Activated CD4-positive, CD25-positive, alpha-beta regulatory T cell (primary cell): ENCODE measurements around the gene GALNT2.

Source experiments
- DNase-seq, 4 experiments: peaks; one replicate each; lab custom pipeline; 2025; lab: John Stamatoyannopoulos, UW

Gene GALNT2

GRCh38 chr1:230130172-230130944, 63.3 kb downstream of the GALNT2 start:
- no peak for DNase-seq

- no peak for DNase-seq
Observed at GRCh38 chr1:230131457-230131856, 64.4 kb downstream of the GALNT2 start.

DNA sequence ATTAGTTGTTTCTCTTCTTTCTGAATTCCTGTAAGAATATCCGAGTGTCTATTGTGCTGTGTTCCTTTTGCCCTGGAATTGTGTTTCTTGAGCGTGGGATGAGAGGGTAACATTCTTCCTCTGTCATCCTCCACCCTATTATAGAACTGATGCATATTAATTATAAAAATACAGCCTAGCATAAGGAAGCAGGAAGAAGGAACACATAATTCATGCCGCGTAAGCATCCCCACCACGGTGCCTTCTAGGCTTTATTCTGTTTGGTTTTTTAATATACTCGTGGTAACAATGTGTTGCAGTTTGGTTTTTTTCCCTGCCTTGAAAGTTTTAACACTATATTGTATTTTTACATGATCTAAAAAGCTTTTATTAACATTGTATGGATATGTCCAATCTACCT, 65.7 kb downstream of the GALNT2 start:
- no peak for DNase-seq

DNA sequence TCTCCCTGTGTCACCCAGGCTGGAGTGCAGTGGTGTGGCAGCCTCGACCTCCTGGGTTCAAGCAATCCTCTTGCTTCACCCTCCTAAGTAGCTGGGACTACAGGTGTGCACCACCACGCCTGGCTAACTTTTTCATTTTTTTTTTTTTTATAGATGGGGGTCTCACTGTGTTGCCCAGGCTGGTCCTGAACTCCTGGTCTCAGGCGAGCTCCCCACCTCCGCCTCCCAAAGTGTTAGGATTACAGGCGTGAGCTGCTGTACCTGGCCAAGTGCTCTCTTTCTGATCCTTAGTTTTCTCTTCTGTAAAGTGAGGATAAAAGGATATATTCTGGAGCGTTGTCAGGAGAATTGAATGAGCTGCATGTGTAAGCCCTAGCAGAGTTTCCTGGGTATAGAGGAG, 68.7 kb downstream of the GALNT2 start:
- no peak for DNase-seq

- DNase-seq, result no peak
Observed at GRCh38 chr1:230136453-230137336, 69.7 kb downstream of the GALNT2 start.

- DNase-seq, result no peak
Observed at GRCh38 chr1:230137337-230137815, 70.3 kb downstream of the GALNT2 start.

DNA sequence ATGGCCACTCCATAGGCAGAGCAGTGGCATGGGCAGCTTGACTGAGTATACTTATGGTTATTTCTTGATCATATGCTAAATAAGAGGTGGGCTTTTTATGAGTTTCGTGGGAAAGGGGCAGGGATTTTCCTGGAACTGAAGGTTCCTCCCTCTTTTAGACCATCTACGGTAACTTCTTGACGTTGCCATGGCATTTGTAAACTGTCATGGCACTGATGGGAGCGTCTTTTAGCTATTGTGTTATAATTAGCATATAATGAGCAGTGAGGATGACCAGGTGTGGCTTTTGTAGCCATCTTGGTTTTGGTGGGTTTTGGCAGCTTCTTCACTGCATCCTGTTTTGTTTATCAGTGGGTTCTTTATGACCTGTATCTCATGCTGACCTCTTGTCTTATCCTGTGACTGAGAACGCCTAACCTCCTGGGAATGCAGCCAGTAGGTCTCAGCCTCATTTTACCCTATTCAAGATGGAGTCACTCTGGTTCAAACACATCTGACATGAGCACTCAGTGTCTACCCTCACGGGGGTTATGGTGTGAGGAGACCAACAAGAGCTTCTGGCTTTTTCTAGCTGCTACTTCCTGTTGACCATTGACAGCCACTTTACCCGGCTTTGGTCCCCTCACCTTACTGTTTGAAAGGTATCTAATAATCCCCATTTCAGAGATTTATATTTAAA, 71.7 kb downstream of the GALNT2 start:
- DNase-seq, result no peak

DNA sequence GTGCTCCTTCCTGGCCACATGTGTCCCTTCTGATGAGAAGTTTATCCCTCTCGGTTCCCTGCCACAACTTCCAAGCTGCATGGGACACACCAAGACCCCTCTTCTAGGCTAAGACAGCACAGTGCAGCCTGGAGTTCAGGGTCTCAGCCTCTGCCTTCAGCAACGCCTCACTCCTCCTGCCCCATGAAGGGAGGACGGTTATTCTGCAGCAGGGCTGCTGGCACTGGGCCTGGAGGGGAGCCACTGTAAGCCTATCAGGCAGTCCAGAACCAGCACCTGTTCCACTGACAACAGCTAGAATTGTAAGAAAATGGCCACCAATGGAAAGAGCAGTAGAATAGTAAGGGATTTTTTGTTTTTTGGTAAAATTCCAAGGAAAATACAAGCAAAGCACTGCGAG, 72.3 kb downstream of the GALNT2 start:
- DNase-seq, result no peak

DNA sequence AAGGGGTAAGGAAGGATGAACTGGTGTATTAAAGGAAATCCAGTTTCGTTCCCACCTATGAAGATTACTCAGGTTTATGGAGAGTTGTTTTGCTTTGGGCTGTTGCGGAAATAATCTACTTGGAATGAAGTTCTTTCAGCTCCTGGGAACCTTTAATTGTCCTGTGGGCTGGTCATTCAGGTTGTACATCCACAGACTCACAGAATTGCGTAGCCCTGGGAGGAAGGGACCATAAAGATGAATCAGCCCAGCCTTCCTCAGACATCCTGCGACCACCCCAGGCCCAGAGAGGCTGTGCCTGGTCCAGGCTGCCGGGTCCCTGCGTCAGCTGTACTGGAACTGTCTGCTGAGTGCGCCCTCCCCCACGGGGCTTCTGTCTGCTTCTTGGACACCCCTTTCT, 72.7 kb downstream of the GALNT2 start:
- no peak for DNase-seq

- no peak for DNase-seq
Observed at GRCh38 chr1:230140221-230141020, 73.4 kb downstream of the GALNT2 start.

GRCh38 chr1:230141021-230141648, 74.1 kb downstream of the GALNT2 start:
- DNase-seq, result no peak

- DNase-seq, result no peak
Observed at GRCh38 chr1:230141797-230142607, 75.0 kb downstream of the GALNT2 start.

DNA sequence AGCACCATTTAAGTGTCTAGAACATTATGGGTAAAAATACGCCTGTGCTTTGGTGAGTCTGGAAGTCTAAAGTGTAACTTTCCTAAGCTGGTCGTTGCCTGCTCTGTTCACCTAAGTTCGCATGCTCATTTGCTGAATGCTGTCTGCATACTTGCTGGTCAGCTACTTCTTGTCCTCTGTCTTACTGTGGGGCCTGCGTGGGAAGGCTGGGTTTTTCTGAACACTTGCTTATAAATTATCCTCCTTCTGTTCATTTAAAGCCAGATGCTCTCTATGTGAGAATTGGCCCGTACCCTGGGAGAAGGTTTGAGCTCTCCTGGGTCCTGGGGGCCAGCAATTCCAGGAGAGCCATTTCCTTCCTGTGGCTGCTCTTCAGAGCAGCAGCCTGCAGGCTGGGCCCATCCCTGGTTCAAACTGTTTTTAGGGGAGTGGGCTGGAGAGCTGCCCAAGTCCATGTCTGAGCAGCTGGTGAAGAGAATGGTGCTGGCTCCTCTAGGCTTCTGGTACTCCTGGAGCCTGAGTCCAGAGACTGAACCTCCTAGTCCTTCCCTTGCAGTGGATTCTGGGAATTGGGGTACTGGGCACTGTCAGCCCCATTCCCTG, 75.7 kb downstream of the GALNT2 start:
- DNase-seq, result no peak

DNA sequence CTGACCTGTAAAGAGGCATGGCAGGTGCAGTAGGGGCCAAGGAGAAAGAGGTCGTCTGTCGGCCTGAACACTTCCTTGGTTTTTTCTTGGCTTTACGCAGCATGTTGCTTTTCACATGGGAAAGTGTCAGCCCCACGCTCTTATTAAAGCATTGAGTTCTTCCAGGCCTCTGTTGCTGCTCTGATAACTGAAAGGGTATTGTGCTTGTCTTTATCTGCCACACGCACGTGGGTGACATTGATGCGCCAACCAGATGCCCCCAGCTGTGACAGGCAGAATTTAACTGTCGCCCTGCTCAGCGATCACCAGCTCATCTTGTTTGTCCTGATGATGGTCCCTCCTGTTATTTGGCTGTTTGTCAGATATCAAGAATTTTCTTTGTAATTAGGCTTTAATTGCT, 76.5 kb downstream of the GALNT2 start:
- no peak for DNase-seq

DNA sequence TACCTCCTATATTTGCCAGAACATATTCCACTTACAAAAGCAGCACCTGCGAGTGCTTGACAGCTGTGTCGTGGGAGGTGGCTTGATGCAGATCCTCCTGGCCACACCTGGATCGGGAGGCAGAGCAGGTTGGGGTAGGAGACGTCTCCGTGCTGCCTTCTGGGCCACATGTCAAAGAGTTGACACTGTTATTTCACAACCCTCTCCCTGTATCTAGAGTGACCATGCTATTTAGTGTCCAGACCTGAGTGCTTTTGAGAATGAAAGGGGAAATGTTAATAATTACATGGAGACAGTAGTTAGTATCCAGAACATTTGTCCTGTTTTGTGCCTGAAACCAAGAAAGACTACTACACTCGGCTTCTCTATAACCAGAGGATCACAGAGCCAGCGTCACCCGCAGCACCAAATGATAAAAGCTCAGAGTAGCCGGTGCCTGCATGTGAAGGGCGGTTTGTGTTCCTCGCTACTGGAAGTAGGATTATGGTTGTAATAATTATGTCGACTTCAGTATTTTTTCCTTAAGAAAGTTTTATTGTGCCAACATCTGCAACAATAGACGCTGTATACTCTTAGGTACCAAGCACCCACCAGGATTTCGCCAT, 77.1 kb downstream of the GALNT2 start:
- DNase-seq, result no peak

DNA sequence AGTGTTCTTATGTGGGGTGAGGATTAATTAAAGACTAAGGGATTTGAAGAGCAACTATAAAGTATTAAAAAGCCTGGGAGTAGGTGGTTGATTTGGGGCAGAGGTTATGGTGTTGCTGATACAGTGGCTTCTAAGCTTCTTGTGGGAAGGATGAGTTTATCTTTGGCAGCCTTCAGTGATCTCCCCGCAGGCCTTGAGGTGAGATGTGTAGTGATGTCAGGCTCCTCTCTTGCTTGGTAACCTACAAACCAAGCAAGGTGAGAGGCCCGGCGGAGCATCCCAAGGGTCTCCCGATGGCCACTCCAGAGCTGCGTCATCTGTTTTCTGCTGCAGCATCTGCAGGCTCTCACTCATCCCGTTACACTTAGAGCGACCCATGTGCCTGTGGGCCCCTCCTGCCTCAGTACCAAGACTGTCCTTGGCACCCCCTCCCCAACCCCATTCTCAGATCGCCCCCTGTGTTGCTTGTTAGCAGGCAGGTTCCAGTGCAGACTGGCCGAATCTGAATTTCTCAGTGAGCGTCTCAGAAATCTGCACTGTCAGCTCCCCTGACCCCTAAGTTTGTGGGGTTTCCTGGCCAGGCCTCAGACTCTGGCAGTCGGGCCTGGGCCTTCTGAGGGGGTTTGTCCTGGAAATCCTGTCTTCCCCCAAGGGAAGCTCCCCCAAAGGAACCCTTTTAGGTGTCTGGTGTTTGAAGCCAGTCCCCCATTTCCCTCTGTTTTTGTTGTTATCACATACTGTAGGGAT, 77.9 kb downstream of the GALNT2 start:
- no peak for DNase-seq

DNA sequence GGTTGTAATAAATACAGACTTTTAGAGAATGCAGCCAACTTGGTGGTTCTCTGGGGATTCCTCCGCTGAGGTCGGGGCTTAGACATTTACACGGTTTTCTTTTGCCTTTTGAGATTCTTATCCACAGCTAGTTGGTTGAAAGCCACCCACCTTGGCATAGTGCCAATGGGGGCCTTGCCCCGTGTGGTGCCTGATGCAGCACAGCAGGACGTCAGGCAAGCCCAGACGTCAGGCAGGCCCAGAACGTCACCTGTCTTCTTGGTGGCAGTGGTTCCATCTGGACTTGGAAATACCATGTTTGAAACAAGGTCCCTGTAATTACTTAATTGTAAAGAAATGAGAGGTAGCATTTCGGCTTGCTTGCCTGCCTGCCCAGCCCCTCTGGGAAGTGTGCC, 78.5 kb downstream of the GALNT2 start:
- no peak for DNase-seq

DNA sequence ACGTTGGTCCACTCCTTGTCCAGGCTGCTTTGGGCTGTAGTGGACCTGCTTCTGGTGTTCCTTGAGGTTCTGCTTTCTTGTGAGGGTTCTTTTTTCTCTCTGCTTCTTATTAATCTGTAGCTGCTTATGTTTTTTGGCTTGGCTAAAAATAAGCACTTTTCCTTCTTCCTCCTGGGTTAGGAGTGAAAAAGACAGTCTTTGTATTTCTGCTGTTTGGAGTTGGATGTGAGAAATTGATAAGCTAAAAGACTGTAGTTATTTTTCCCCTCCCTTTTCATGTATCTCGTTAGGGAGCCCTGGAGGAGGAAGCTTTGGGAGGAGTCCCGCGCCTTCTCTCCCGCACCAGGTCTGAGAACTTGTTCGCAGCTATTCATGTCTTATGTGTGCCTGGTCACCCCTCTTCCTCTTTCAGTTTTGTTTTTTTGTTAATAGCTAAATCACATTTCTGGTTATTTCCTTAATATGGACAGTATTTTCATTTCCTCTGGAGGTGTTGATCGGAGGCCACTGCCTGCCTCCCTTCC, 79.0 kb downstream of the GALNT2 start:
- no peak for DNase-seq

DNA sequence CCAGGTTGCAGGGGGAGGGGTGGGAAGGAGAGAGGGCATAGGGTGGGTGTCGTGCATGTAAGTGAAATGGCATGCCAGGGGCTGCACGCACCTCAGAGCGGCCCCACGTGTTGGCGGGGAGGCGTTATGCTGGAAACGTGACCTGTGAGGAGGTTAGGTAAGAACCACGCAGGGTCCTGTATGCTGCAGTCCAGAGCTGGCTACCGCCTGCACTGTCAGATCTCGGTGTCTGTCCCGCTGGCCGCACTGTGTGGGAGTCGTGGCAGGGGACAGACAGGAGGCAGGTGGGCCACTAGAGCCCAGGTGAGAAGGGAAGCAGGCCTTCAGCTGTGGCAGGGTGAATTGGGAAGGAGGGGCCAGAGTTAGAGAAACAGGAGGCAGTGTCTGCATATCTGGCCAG, 79.7 kb downstream of the GALNT2 start:
- DNase-seq, result no peak
